AG04450 (cell line): ENCODE data around the gene ABHD14A. TPM values are rescaled to one million over a fixed set of nuclear protein-coding genes. Genes with fewer than 3 reads are reported as not detected.

ENCODE experiments used
- CTCF ChIA-PET: fragments of 300-600, 350-600 bp; formaldehyde crosslinking; extraction: SDS; loops from one replicate; lab custom pipeline; 2022; ENCODE audit warnings: antibody characterized with exemption, inconsistent platforms; lab: Charles Lee
- POLR2A ChIA-PET: fragments of 350-600 bp; formaldehyde crosslinking; extraction: SDS; loops from one replicate; lab custom pipeline; 2021; ENCODE audit warnings: antibody characterized with exemption, inconsistent platforms; lab: Yijun Ruan, JAX
- DNase-seq: peaks from one replicate; pipeline ENCODE4 v3.0.0-alpha.2; 2011; ENCODE audit warnings: low read depth, low spot score
- H3K27ac ChIP-seq: one replicate; pipeline ENCODE4 v1.5.1; 2012; ENCODE audit warnings: low read depth, low read length, control low read depth
- H3K27me3 ChIP-seq: one replicate; pipeline ENCODE4 v1.6.0; 2012; ENCODE audit warnings: low read length; ENCODE audit not compliant: control insufficient read depth, insufficient read depth
- H3K4me3 ChIP-seq: 2 replicates; pipeline ENCODE4 v1.5.1; 2011; ENCODE audit warnings: mild to moderate bottlenecking, low read depth, low read length, control low read depth
- H3K9me3 ChIP-seq: 2 replicates; pipeline ENCODE4 v1.5.1; 2012; ENCODE audit warnings: low read length; ENCODE audit not compliant: control insufficient read depth, insufficient read depth
- CTCF ChIP-seq: IDR thresholded peaks from 2 replicates; pipeline ENCODE4 v1.5.1; 2011; ENCODE audit warnings: low read depth, low read length, control low read depth, inconsistent platforms
- polyA plus RNA-seq: library from polyadenylated mRNA; depleted of rRNA; stranded (reverse); fragments of >200 nt; gene quantifications from 2 replicates; pipeline ENCODE4 v1.2.3, GENCODE V29; 2011

Gene ABHD14A
- polyA plus RNA-seq, 1 experiment, result 8.2 TPM

DNA sequence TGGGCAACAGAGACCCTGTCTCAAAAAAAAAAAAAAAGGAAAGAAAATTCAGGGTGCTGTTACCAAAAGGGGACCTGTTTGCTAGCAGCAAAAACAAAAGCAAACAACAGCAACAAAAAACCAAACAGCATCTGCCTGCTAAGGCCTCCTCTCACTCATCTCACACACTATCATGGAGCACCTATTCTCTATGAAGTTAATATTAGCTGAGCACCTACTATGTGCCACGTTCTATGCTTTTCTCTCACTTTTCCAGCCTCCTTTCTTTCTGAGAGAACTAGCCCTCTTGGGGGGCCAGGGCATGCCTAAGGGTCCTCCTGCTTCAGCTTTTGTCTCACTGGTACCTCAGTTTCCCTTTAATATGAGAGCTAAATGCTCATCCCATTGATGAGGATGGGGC is 20.2 kb upstream of the ABHD14A start:
- CTCF ChIA-PET, result interaction anchor here (1.5 to 5.3 kb wide), 2 partner anchors 12 to 19 kb away, joined by 9 to 37 read pairs; partner anchors contain the start of genes ABHD14B, PARP3 and RRP9
- no peak for DNase-seq
- TF ChIP-seq CTCF, result no peak
- Histone ChIP-seq H3K27ac (no peak overlapping the region), H3K27me3 (no peaks in the 10 kb centered on the region), H3K4me3 (no peak overlapping the region), H3K9me3 (no peaks in the 10 kb centered on the region; the same call in 1 of the 2 replicates)
- POLR2A ChIA-PET, result no interaction called here

DNA sequence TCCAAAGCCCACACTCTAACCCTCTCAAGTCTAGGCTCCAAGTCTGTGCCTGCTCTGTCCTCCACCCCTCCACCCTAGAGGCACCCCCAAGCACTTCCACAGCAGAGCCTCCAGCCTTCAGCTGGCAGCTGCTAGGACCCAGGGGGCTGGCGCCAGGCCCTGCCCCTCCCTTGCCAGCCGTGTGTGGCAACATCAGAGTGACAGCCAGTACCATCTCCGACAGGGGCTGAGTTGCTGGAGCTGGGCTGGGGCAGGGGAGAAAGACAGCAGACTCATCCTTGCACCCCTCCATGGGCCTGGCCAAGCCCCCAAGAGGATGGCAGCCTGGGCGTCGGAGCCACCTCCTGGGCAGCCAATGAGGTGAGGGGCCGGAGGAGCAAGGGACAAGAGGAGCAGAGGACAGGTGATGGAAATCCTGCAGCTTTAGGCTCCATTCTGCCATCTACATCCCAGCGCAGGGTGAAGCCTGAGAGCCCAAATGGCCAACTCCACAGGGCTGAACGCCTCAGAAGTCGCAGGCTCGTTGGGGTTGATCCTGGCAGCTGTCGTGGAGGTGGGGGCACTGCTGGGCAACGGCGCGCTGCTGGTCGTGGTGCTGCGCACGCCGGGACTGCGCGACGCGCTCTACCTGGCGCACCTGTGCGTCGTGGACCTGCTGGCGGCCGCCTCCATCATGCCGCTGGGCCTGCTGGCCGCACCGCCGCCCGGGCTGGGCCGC is 19.5 kb upstream of the ABHD14A start, which contains the start of gene GPR62:
Gene GPR62 (plus strand): TSS at position 207 of the 718 bp plus-strand sequence. CDS start 272 bp downstream, at position 479.
- Histone ChIP-seq H3K27ac (no peak within 1 kb of the TSS), H3K27me3 (no peaks in the 10 kb centered on the region), H3K9me3 (no peaks in the 10 kb centered on the region; the same call in 1 of the 2 replicates), H3K4me3 (no peak within 1 kb of the TSS)
- TF ChIP-seq CTCF, result no peak
- DNase-seq, result no peak
- CTCF ChIA-PET, result no interaction called here
- POLR2A ChIA-PET, result no interaction called here

GRCh38 chr3:51955893-51956770 is 18.7 kb upstream of the ABHD14A start:
- Histone ChIP-seq H3K27me3 (no peaks in the 10 kb centered on the region), H3K9me3 (no peaks in the 10 kb centered on the region; the same call in 1 of the 2 replicates), H3K27ac (no peak overlapping the region), H3K4me3 (no peak overlapping the region)
- peak; percentile 49 for TF ChIP-seq CTCF
- no peak for DNase-seq
- CTCF ChIA-PET, result interaction anchor here (1.0 kb wide), 1 partner anchor 14 kb away, joined by 3 read pairs; no protein-coding TSS in a partner anchor
- POLR2A ChIA-PET, result no interaction called here

GRCh38 chr3:51957520-51958205 is 17.2 kb upstream of the ABHD14A start:
- H3K27ac ChIP-seq, result no peak overlapping the region
- DNase-seq, result no peak
- ChIA-PET CTCF (interaction anchor here (0.7 to 1.0 kb wide), 2 partner anchors 12 to 15 kb away, joined by 3 read pairs; no protein-coding TSS in a partner anchor), POLR2A (no interaction called here)
- H3K4me3 ChIP-seq, result no peak overlapping the region
- TF ChIP-seq CTCF, result no peak
- no peaks in the 10 kb centered on the region; the same call in 1 of the 2 replicates for H3K9me3 ChIP-seq
- no peaks in the 10 kb centered on the region for H3K27me3 ChIP-seq
